ENCODE results near the gene FGF2.

DNA sequence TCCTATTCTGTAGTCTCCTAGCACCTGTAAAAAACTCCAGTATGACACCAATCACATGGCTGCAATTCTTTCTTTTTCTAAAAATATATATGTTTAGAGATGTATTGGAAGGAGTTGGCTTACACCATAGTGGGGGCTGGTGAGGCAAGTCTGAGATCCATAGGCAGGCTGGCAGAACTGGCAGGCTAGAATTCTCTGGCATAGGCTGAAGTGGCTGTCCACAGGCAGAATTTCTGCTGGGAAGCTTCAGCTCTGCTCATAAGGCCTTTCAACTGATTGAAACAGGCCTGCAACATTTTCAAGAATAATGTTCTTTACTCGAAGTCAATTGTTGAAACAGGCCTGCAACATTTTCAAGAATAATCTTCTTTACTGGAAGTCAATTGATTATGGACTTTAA is 37.0 kb downstream of the FGF2 start:
- TF ChIP-seq, protein P1, sequence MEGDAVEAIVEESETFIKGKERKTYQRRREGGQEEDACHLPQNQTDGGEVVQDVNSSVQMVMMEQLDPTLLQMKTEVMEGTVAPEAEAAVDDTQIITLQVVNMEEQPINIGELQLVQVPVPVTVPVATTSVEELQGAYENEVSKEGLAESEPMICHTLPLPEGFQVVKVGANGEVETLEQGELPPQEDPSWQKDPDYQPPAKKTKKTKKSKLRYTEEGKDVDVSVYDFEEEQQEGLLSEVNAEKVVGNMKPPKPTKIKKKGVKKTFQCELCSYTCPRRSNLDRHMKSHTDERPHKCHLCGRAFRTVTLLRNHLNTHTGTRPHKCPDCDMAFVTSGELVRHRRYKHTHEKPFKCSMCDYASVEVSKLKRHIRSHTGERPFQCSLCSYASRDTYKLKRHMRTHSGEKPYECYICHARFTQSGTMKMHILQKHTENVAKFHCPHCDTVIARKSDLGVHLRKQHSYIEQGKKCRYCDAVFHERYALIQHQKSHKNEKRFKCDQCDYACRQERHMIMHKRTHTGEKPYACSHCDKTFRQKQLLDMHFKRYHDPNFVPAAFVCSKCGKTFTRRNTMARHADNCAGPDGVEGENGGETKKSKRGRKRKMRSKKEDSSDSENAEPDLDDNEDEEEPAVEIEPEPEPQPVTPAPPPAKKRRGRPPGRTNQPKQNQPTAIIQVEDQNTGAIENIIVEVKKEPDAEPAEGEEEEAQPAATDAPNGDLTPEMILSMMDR (tag by site-specific recombination; IDR thresholded peaks at IDR 0.05) = no peak
- TF ChIP-seq RBAK (tag by site-specific recombination; IDR thresholded peaks at IDR 0.05) = no peak
- TF ChIP-seq YY1 (tag by site-specific recombination; IDR thresholded peaks at IDR 0.05) = no peak
- TF ChIP-seq, protein P2, sequence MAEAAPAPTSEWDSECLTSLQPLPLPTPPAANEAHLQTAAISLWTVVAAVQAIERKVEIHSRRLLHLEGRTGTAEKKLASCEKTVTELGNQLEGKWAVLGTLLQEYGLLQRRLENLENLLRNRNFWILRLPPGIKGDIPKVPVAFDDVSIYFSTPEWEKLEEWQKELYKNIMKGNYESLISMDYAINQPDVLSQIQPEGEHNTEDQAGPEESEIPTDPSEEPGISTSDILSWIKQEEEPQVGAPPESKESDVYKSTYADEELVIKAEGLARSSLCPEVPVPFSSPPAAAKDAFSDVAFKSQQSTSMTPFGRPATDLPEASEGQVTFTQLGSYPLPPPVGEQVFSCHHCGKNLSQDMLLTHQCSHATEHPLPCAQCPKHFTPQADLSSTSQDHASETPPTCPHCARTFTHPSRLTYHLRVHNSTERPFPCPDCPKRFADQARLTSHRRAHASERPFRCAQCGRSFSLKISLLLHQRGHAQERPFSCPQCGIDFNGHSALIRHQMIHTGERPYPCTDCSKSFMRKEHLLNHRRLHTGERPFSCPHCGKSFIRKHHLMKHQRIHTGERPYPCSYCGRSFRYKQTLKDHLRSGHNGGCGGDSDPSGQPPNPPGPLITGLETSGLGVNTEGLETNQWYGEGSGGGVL (tag by site-specific recombination; IDR thresholded peaks at IDR 0.05) = no peak
- no peak for TF ChIP-seq ZNF624 (tag by site-specific recombination; IDR thresholded peaks at IDR 0.05)
- TF ChIP-seq ZNF670 (tag by site-specific recombination; IDR thresholded peaks at IDR 0.05; ENCODE audit: low read depth) = no peak
- TF ChIP-seq ZBTB7A (tag by site-specific recombination; IDR thresholded peaks at IDR 0.05; ENCODE audit: low read depth) = no peak
- no peak for TF ChIP-seq SETDB1 (IDR thresholded peaks at IDR 0.05; ENCODE audit: insufficient read length, low read length)
- TF ChIP-seq, protein P3, sequence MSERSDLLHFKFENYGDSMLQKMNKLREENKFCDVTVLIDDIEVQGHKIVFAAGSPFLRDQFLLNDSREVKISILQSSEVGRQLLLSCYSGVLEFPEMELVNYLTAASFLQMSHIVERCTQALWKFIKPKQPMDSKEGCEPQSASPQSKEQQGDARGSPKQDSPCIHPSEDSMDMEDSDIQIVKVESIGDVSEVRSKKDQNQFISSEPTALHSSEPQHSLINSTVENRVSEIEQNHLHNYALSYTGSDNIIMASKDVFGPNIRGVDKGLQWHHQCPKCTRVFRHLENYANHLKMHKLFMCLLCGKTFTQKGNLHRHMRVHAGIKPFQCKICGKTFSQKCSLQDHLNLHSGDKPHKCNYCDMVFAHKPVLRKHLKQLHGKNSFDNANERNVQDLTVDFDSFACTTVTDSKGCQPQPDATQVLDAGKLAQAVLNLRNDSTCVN (tag by site-specific recombination; optimal IDR thresholded peaks at IDR 0.05) = no peak
- TF ChIP-seq ZNF560 (tag by site-specific recombination; IDR thresholded peaks at IDR 0.05; ENCODE audit: borderline replicate concordance) = no peak
- TF ChIP-seq PRDM1 (tag by site-specific recombination; IDR thresholded peaks at IDR 0.05) = no peak
- TF ChIP-seq KLF16 (tag by site-specific recombination; IDR thresholded peaks at IDR 0.05) = no peak

Data from HEK293 (cell line).